HepG2 (cell line): Measurements from ENCODE around the gene ADGRV1.

Experiments
- ELK4 ChIP-seq: sonication (generic); formaldehyde crosslinking; IDR thresholded peaks from 2 replicates; pipeline ENCODE4 v1.9.0; 2021; ENCODE audit warnings: missing genetic modification reagents, borderline replicate concordance
- MTERF4 ChIP-seq: sonication (generic); formaldehyde crosslinking; IDR thresholded peaks from 2 replicates; pipeline ENCODE4 v1.8.0; 2023; ENCODE audit warnings: mild to moderate bottlenecking, missing genetic modification reagents
- NFYB ChIP-seq: sonication (generic); formaldehyde crosslinking; IDR thresholded peaks from 2 replicates; pipeline ENCODE4 v1.4.0; 2020; ENCODE audit warnings: missing genetic modification reagents
- TEAD3 ChIP-seq: optimal IDR thresholded peaks from 2 replicates; pipeline ENCODE3; 2016; ENCODE audit warnings: borderline replicate concordance

GRCh38 chr5:91048073-91048472 is 489.5 kb downstream of the ADGRV1 start:
- TF ChIP-seq ELK4 (CRISPR knock-in tag), result no peak
- TF ChIP-seq MTERF4, result no peak
- TF ChIP-seq NFYB (CRISPR knock-in tag), result no peak
- no peak for TF ChIP-seq TEAD3 (CRISPR knock-in tag)
